Limb (tissue), 2 donors: Measurements from ENCODE around the gene IRX4.

Experiments used
- DNase-seq, 2 donors: peaks; one replicate each; pipeline ENCODE4 v3.0.0-alpha.2; 2016; ENCODE audit errors: extremely low spot score in 2 of 2

IRX4 gene

GRCh38 chr5:1914471-1914870 is 31.7 kb upstream of the IRX4 start:
- peak in 1 of 2 donors; percentile 16 for DNase-seq

GRCh38 chr5:1913578-1913977 is 30.9 kb upstream of the IRX4 start:
- DNase-seq: peak in 1 of 2 donors; percentile 19

DNA sequence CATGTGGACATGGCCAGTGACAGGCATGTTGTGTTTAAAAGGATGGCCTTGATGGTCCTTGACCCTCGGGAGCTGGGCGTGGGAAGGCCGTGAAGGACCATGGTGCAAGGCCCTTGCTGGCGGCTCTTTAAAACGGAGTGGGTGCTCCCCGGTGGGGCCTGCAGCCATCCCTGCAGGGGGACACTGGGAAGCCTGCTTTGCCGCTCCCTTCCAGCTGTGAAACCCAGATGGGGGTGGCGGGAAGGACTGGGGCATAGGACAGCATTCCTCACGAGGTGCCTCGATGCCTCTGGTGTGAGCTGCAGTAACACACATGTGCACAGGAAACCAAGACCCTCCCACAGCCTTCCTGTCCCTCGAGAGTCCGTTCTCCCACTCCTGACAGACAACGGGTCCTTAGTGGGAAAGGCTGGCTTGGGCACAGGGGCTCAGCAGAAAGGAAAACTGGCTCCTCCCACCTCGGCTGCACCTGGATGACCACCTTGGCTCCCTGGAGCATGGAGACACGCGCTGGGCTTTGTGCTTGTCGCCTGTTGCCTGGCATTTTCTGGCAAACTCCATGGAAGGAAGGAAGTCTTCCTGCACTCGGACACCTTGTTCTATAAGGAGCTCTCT is 30.3 kb upstream of the IRX4 start:
- no peak for DNase-seq

DNA sequence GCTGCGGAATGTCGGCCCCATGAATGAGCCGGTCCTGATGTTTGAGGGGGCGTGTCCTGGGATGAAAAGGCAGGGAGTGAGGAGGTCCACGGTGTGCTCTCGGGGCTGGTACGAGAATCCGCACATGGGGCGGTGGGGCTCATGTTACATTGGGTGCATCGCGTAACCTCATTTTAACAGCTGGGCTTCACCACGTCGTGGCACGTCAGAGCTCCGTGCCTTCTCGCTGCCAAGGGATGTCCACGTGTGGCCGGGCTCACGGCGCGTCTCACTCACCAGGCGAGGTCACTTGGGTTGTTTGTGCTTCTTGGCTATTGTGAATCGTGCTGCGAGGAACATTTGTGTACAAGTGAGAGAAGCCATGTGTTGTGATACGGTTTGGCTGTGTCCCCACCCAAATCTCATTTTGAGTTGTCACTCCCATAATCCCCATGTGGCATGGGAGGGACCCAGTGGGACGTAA is 29.1 kb upstream of the IRX4 start:
- no peak for DNase-seq

- no peak for DNase-seq
These were observed 28.4 kb upstream of the IRX4 start for GRCh38 chr5:1910861-1911772.

- peak in 1 of 2 donors; percentile 10 for DNase-seq
These were observed 27.5 kb upstream of the IRX4 start for GRCh38 chr5:1910081-1910760.

DNA sequence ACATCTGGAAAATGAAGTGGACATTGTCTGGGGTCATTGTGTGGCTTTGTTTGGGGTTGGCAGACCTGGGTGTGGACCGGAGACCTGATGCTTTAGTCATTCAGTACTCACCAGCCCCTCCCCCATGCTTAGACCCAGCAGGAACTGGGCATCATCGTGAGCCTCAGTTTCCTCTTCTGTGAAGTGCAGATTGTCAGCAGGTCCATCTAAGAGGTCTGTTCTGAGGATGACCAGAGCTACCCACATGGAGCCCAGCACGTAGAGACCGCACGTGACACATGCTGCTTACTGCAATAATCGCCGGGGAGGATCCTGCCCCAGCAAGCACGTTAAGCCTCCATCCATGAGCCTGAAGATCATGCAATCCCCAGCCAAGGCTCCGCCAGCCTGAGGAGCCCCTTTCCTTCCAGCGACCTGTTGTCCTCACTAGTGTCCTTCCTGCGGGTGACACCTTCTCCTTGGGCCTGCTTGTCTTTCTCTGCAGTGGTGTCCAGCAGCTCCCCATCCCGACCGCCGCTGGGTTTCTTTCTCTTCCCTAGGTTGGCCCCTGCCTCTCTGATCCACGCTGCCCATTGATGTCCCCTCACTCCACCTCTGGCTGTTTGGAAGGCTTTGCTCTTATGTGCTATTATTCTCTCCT is 26.7 kb upstream of the IRX4 start:
- DNase-seq: peak in 1 of 2 donors; percentile 8

DNA sequence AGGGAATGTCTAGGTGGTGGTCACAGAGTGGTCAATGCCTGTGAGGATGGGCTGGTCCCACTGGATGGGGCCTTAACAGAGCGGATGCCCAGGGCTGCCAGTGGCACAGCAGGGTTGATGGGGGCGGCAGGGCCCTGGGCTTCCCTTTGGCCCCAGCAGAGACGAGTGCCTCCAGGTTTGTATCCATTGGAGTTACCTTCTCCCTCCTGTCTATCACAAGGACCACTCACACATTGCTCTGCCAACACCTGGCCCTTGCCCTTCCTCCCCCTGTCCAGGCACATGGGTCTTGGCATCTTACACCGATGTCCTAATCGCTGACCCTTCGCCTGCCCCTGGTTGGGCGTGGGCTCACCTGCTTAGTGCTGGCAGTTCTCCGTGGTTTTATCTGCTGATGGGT is 26.2 kb upstream of the IRX4 start:
- DNase-seq: peak in 1 of 2 donors; percentile 12

DNA sequence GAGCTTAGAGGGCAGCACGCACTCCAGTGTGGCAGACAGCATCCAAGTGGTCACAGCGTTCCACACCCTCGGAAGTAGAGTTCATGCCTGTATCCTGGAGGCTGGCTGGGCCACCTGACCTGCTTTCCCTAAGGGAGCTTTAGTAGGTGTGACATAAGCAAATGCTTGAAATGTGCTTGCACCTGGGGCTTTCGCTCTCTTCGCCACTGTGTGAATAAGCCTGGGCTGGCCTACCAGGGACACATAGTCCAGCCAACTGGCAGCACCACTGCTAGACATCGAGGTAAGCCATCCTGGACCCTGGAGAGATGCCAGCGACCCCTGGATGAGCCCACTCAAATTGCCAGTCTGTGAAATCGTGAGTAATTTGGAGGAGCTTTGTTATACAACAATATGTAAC is 24.9 kb upstream of the IRX4 start:
- peak in 1 of 2 donors; percentile 11 for DNase-seq

- no peak for DNase-seq
These were observed 22.4 kb upstream of the IRX4 start for GRCh38 chr5:1905108-1905507.

GRCh38 chr5:1901983-1902382 is 19.3 kb upstream of the IRX4 start:
- DNase-seq: no peak

GRCh38 chr5:1901061-1901460 is 18.3 kb upstream of the IRX4 start:
- DNase-seq: peak in 1 of 2 donors; percentile 12

GRCh38 chr5:1899201-1899600 is 16.5 kb upstream of the IRX4 start:
- DNase-seq: peak in 1 of 2 donors; percentile 12

DNA sequence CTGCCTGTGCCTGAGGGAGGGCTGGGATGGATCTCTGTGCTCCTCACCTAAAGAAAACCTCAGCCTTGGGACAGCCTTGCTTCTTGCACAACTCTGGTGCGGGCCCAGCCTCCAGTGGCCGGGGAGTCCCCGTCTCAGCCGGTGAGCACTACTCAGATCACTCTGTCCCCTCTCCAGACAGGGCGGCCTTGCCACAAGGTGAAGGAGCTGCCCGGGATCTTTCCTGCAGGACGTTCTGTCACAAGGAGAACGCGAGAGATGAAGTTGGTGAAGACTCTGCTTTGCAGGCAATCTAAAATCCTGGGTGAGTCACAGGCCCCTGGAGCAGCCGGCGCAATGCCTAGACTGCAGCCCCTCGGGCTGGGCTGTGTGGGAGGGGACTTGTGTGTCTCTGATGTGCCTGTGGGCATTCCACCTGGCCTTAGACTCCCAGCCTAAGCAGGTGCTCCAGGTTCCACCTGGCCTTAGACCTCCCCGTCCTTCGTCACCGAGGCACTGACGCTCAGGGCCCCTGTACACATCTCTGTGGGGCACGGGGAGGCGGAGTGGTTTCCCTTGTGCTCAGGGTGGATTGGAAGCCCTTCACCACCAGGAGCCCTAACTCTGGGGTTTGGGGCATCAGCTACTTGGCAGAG is 15.2 kb upstream of the IRX4 start:
- DNase-seq: peak in 1 of 2 donors; percentile 23

DNA sequence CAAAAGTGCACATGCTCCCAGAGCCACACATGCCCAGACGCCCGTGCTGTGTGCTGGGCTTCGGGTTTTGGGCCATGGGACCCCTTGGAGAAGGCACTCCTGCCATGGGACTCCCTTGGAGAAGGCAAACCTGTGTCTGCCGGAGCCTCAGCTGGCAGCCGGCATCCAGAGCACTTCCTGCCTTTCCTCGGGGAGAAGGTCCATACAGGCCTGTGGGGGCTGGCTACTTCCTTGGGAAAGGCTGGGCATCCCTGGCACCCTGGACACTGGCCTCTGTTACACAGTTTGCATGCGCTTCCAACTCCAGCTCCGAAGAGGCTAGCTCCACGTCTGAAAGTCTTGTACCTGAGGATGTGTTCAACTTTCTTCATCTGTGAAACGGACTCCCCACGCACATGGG is 14.7 kb upstream of the IRX4 start:
- peak in 1 of 2 donors; percentile 9 for DNase-seq

DNA sequence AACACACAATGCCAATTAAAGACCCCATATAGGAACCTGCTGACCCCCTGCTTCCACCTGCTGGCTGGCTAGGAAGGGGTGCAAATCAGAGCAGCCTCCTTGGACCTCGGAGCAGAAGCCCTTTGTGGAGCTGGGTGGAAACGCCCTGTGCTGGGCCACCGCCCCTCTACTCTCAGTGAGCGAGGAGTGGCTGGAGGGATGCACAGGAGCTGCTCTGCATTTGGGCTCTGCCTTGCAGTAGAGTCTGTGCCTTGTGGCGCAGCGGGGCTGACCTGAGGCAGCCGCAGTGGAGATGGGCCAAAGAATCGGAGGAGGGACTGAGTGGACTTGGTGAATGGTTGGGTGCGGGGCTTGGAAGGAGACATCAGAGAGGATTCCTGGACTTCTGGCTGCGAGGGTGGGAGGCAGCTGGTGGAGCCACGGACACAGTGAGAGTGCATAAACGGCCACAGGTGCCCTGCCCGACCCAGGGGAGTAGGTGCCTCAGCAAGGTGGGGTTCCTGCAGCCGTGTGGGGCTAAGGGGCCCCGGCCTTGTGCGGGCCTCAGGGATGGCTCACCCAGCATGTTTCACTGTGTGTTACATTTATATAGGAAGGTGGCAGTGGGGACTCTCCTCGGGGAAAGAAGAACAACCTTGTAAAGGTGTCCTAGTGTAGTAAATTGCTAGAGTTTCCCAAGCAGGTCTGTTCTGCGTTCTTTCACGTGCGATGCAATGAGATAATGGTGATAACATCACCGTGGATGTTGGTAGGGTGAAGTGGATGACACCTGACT is 14.1 kb upstream of the IRX4 start:
- peak in 1 of 2 donors; percentile 14 for DNase-seq

DNA sequence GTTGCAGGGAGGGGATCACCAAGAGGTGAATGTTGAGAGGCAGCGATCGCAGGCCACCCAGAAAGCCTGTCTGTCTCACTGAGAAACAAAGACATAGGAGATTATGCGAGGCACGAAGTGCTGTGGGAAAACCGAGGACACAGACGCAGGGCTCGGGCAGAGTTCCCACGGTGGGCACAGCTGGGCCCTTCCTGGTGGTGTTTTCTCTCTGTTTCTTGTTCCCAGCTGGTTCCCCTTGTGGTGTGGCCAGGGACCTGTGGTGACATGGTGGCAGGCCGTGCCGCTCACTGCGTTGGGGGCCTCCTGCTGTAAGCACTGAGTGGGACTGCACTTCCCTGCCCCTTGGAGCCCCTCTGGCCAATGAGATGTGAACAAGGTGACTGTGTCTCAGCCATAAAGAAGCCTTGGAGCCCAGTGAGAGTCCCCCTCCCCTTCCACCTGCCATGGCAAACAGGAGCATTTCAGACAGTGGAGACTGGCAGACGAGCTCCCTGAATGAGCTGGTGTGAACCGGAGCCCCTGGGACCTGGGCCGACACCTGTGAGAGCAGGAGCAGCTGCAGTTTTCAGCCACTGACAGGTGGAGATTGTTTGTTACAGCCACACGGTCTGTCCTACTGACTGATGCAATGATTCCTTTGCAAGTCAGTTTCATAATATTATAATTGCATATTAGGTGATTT is 13.2 kb upstream of the IRX4 start:
- peak in 1 of 2 donors; percentile 21 for DNase-seq

- DNase-seq: peak in 1 of 2 donors; percentile 7
These were observed 11.5 kb upstream of the IRX4 start for GRCh38 chr5:1894243-1894642.

GRCh38 chr5:1893754-1894153 is 11.0 kb upstream of the IRX4 start:
- DNase-seq: no peak
